HG02759 (cell line): ENCODE results near the gene CLASP1.
"Not testable (repeated sequence)": the region's sequence is repeated elsewhere in the genome, so short reads cannot be mapped to it uniquely, and the experiment has no call there.

ENCODE experiments used
- ATAC-seq: cut with Tn5 transposase; IDR thresholded peaks from one replicate; pipeline ENCODE4 v1.9.1; 2021; ENCODE audit warnings: mild to moderate bottlenecking, moderate library complexity; ENCODE audit not compliant: unreplicated experiment

Gene CLASP1

GRCh38 chr2:121387591-121388325, 261.5 kb downstream of the CLASP1 start:
- ATAC-seq: no peak

GRCh38 chr2:121386707-121387106, 262.6 kb downstream of the CLASP1 start:
- no peak for ATAC-seq

- ATAC-seq: no peak
Observed at GRCh38 chr2:121386102-121386501, 263.2 kb downstream of the CLASP1 start.

- no peak for ATAC-seq
Observed at GRCh38 chr2:121382744-121383143, 266.5 kb downstream of the CLASP1 start.

GRCh38 chr2:121377646-121378045, 271.6 kb downstream of the CLASP1 start:
- no peak for ATAC-seq

- ATAC-seq: no peak
Observed at GRCh38 chr2:121376535-121377250, 272.6 kb downstream of the CLASP1 start.

- ATAC-seq: no peak
Observed at GRCh38 chr2:121375621-121376159, 273.6 kb downstream of the CLASP1 start.

- ATAC-seq: not testable (repeated sequence)
Observed at GRCh38 chr2:121374412-121375075, 274.7 kb downstream of the CLASP1 start.

- peak; percentile 56 for ATAC-seq
Observed at GRCh38 chr2:121372721-121373353, 276.4 kb downstream of the CLASP1 start.

- ATAC-seq: no peak
Observed at GRCh38 chr2:121372082-121372481, 277.2 kb downstream of the CLASP1 start.

- no peak for ATAC-seq
Observed at GRCh38 chr2:121368836-121369235, 280.4 kb downstream of the CLASP1 start.

GRCh38 chr2:121368155-121368554, 281.1 kb downstream of the CLASP1 start:
- no peak for ATAC-seq

GRCh38 chr2:121367246-121367900, 281.9 kb downstream of the CLASP1 start:
- ATAC-seq: no peak

GRCh38 chr2:121366040-121366439, 283.2 kb downstream of the CLASP1 start:
- ATAC-seq: no peak

GRCh38 chr2:121365061-121365460, 284.2 kb downstream of the CLASP1 start:
- no peak for ATAC-seq

GRCh38 chr2:121363632-121364420, 285.4 kb downstream of the CLASP1 start:
- no peak for ATAC-seq

GRCh38 chr2:121362774-121363173, 286.5 kb downstream of the CLASP1 start:
- no peak for ATAC-seq

- ATAC-seq: no peak
Observed at GRCh38 chr2:121362226-121362625, 287.0 kb downstream of the CLASP1 start.

GRCh38 chr2:121360566-121361300, 288.5 kb downstream of the CLASP1 start:
- ATAC-seq: no peak
